Tibial nerve (tissue), 3 donors: ENCODE measurements around the gene NT5C3A.

Experiments used
- POLR2A ChIP-seq, 2 donors: fragments of 450-650 bp; IDR thresholded peaks; one replicate each; pipeline ENCODE4 v1.6.1; 2017; ENCODE audit warnings: antibody characterized with exemption in 2 of 2, mild to moderate bottlenecking in 2 of 2, moderate library complexity in 2 of 2
- TF ChIP-seq, protein P1 (sequence below), 5 experiments: fragments of 200-600 bp in 3 of 5; fragments of 450-650 bp in 2 of 5; sonication (generic) in 3 of 5; IDR thresholded peaks; one replicate each; pipeline ENCODE4 v1.5.1; 2016 to 2019; ENCODE audit warnings: antibody characterized with exemption in 5 of 5, mild to moderate bottlenecking in 3 of 5, moderate library complexity in 2 of 5

DNA sequence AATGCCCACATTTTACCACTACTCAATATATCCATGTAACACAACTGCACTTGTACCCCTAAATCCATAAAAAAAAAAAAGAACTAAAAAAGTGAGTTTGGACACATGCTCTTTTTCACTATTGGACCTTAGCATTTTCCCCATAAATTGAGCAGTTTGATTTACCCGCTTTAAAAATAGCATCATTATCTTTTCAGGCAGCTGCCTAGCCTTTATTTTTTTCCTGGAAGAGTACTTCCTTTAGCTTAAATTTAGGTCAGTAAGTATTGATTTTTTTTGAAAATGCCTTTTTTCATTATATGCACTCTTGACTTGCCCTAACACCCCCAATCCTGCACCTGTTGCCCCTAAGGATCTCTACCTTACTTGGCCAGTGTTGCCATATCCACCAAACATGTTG, 5.3 kb upstream of the NT5C3A start:
- TF ChIP-seq POLR2A (IDR thresholded peaks at IDR 0.05): no peak
- TF ChIP-seq, protein P1, sequence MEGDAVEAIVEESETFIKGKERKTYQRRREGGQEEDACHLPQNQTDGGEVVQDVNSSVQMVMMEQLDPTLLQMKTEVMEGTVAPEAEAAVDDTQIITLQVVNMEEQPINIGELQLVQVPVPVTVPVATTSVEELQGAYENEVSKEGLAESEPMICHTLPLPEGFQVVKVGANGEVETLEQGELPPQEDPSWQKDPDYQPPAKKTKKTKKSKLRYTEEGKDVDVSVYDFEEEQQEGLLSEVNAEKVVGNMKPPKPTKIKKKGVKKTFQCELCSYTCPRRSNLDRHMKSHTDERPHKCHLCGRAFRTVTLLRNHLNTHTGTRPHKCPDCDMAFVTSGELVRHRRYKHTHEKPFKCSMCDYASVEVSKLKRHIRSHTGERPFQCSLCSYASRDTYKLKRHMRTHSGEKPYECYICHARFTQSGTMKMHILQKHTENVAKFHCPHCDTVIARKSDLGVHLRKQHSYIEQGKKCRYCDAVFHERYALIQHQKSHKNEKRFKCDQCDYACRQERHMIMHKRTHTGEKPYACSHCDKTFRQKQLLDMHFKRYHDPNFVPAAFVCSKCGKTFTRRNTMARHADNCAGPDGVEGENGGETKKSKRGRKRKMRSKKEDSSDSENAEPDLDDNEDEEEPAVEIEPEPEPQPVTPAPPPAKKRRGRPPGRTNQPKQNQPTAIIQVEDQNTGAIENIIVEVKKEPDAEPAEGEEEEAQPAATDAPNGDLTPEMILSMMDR (IDR thresholded peaks at IDR 0.05): no peak
